Hair follicle dermal papilla cell (primary cell): Measurements from ENCODE around the gene MBD3L4. TPM values are rescaled to one million over a fixed set of nuclear protein-coding genes. Genes with fewer than 3 reads are reported as not detected.

Experiments used
- total RNA-seq: library from RNA; depleted of rRNA; stranded (reverse); fragments of >200 nt; gene quantifications from 2 replicates; pipeline ENCODE4 v1.2.3, GENCODE V29; 2012

MBD3L4 gene
- not detected in 2 replicates for total RNA-seq

GRCh38 chr19:7040079-7040478 lies at the start of gene MBD3L4:
MBD3L4 (minus strand) TSS chr19:7040179; CDS start chr19:7040144, 35 bp downstream.

GRCh38 chr19:7069042-7069903 lies 29.3 kb upstream of the MBD3L4 start, which contains the start of gene ZNF557:
ZNF557 (plus strand) TSS chr19:7069703; CDS start chr19:7075075, 5,372 bp downstream.

GRCh38 chr19:7058576-7058975 lies 18.6 kb upstream of the MBD3L4 start, which contains the start of gene MBD3L3:
MBD3L3 (minus strand) TSS chr19:7058676; CDS start chr19:7058605, 71 bp downstream.

GRCh38 chr19:7049021-7049420 lies 9.0 kb upstream of the MBD3L4 start, which contains the start of gene MBD3L2:
MBD3L2 (plus strand) TSS chr19:7049321; CDS start chr19:7049374, 53 bp downstream.

GRCh38 chr19:7030278-7030677 lies 9.7 kb downstream of the MBD3L4 start, which contains the start of gene MBD3L5:
MBD3L5 (plus strand) TSS chr19:7030578; CDS start chr19:7030612, 34 bp downstream.

GRCh38 chr19:7021331-7021730 lies 18.6 kb downstream of the MBD3L4 start, which contains the start of gene MBD3L2B:
MBD3L2B (minus strand) TSS chr19:7021431; CDS start chr19:7021397, 34 bp downstream.

Other genes starting within 250 kb of the MBD3L4 start
- not detected in 2 replicates for gene ADGRE1, start 152.6 kb downstream of the MBD3L4 start, total RNA-seq
- gene MBD3L2B, start 18.7 kb downstream of the MBD3L4 start, total RNA-seq, result not detected in 2 replicates
- not detected in 2 replicates for gene MBD3L5, start 9.6 kb downstream of the MBD3L4 start, total RNA-seq
- gene MBD3L2, start 9.1 kb upstream of the MBD3L4 start, total RNA-seq, result not detected in 2 replicates
- gene MBD3L3, start 18.5 kb upstream of the MBD3L4 start, total RNA-seq, result not detected in 2 replicates
- gene ZNF557, start 29.5 kb upstream of the MBD3L4 start, total RNA-seq, result 15.8 and 22.9 TPM in 2 replicates